HEK293T (cell line): ENCODE data around the gene XRN1.

Experiments used
- ARNT ChIP-seq: fragments of 450-650 bp; IDR thresholded peaks from 2 replicates; pipeline ENCODE4 v1.6.1; 2017; ENCODE audit warnings: mild to moderate bottlenecking
- BHLHE40 ChIP-seq: fragments of 450-650 bp; IDR thresholded peaks from 2 replicates; pipeline ENCODE4 v1.6.1; 2016; ENCODE audit warnings: mild to moderate bottlenecking, moderate library complexity, borderline replicate concordance
- ELF4 ChIP-seq: fragments of 450-650 bp; IDR thresholded peaks from 2 replicates; pipeline ENCODE4 v1.6.1; 2017; ENCODE audit warnings: antibody characterized with exemption
- FOXA1 ChIP-seq: fragments of 450-650 bp; IDR thresholded peaks from 2 replicates; pipeline ENCODE4 v1.6.1; 2016; ENCODE audit warnings: mild to moderate bottlenecking
- FOXK2 ChIP-seq: fragments of 450-650 bp; IDR thresholded peaks from 2 replicates; pipeline ENCODE4 v1.6.1; 2016; ENCODE audit warnings: mild to moderate bottlenecking
- FOXM1 ChIP-seq: fragments of 450-650 bp; IDR thresholded peaks from 2 replicates; pipeline ENCODE4 v1.6.1; 2017; ENCODE audit warnings: mild to moderate bottlenecking, borderline replicate concordance
- HDGF ChIP-seq: fragments of 450-650 bp; IDR thresholded peaks from 2 replicates; pipeline ENCODE4 v1.6.1; 2017; ENCODE audit warnings: antibody characterized with exemption, borderline replicate concordance
- SP1 ChIP-seq: fragments of 450-650 bp; IDR thresholded peaks from 2 replicates; pipeline ENCODE4 v1.6.1; 2017
- SUZ12 ChIP-seq: fragments of 450-650 bp; IDR thresholded peaks from 2 replicates; pipeline ENCODE4 v1.6.1; 2016; ENCODE audit warnings: mild to moderate bottlenecking

GRCh38 chr3:142481196-142481595 lies 33.4 kb upstream of the XRN1 start:
- no peak for TF ChIP-seq ELF4
- no peak for TF ChIP-seq SUZ12
- TF ChIP-seq SP1: no peak
- TF ChIP-seq ARNT: no peak
- TF ChIP-seq FOXM1: no peak
- no peak for TF ChIP-seq FOXK2
- TF ChIP-seq HDGF: no peak
- no peak for TF ChIP-seq BHLHE40
- TF ChIP-seq FOXA1: no peak
